Peyer's patch (tissue), 4 donors: ENCODE results near the gene CFAP221. TPM values are rescaled to one million over a fixed set of nuclear protein-coding genes. Genes with fewer than 3 reads are reported as not detected.

Source experiments
- DNase-seq, 3 donors: peaks; one replicate each; pipeline ENCODE4 v3.0.0-alpha.2; 2017 to 2019
- H3K27ac ChIP-seq, 4 donors: fragments of 200-600 bp; sonication (generic); one replicate each; pipeline ENCODE4 v1.5.1; 2016 to 2019
- H3K27me3 ChIP-seq, 2 donors: fragments of 200-600 bp; sonication (generic); one replicate each; pipeline ENCODE4 v1.5.1; 2019
- H3K36me3 ChIP-seq, 3 donors: fragments of 200-600 bp; sonication (generic); one replicate each; pipeline ENCODE4 v1.5.1; 2016 to 2019
- H3K4me1 ChIP-seq, 4 donors: fragments of 200-600 bp; sonication (generic); one replicate each; pipeline ENCODE4 v1.5.1; 2016 to 2019
- H3K4me3 ChIP-seq, 4 donors: fragments of 200-600 bp; sonication (generic); 1 replicate in 3 of 4; 2 replicates in 1 of 4; pipeline ENCODE4 v1.5.1; 2016 to 2019; ENCODE audit warnings: mild to moderate bottlenecking in 1 of 4
- H3K9me3 ChIP-seq, 4 donors: fragments of 200-600 bp; sonication (generic); one replicate each; pipeline ENCODE4 v1.5.1; 2016 to 2019; ENCODE audit warnings: mild to moderate bottlenecking in 1 of 4
- CTCF ChIP-seq, 6 experiments: fragments of 450-650 bp in 4 of 6; fragments of 200-600 bp in 2 of 6; sonication (generic) in 1 of 6; IDR thresholded peaks; one replicate each; pipeline ENCODE4 v1.5.1; 2017 to 2019; ENCODE audit warnings: antibody characterized with exemption in 6 of 6, mild to moderate bottlenecking in 3 of 6, moderate library complexity in 1 of 6
- POLR2A ChIP-seq, 2 donors: fragments of 450-650 bp; IDR thresholded peaks; one replicate each; pipeline ENCODE4 v1.5.1; 2017; ENCODE audit warnings: antibody characterized with exemption in 2 of 2, mild to moderate bottlenecking in 2 of 2, moderate library complexity in 2 of 2
- total RNA-seq, 4 donors: library from RNA; depleted of rRNA; stranded (reverse); fragments of >200 nt; gene quantifications; one replicate each; pipeline ENCODE4 v1.1.0, GENCODE V29; 2016

The CFAP221 gene
- total RNA-seq, 4 donors from 2014 or later = 2.8 to 6.6 (median 3.6) TPM

GRCh38 chr2:119644186-119644585 is 99.9 kb downstream of the CFAP221 start:
- Histone ChIP-seq H3K9me3 (no peaks in the 10 kb centered on the region), H3K27me3 (no peaks in the 10 kb centered on the region), H3K27ac (no peak overlapping the region), H3K36me3 (no peaks in the 10 kb centered on the region), H3K4me1 (no peaks in the 10 kb centered on the region), H3K4me3 (no peak overlapping the region)
- no peak for TF ChIP-seq POLR2A (IDR thresholded peaks at IDR 0.05)
- TF ChIP-seq CTCF (IDR thresholded peaks at IDR 0.05) = no peak
- DNase-seq = no peak

GRCh38 chr2:119645173-119645855 is 101.1 kb downstream of the CFAP221 start:
- no peak for TF ChIP-seq CTCF (IDR thresholded peaks at IDR 0.05)
- TF ChIP-seq POLR2A (IDR thresholded peaks at IDR 0.05) = no peak
- no peak overlapping the region for H3K4me3 ChIP-seq
- no peaks in the 10 kb centered on the region for H3K27me3 ChIP-seq
- no peaks in the 10 kb centered on the region for H3K4me1 ChIP-seq
- no peak for DNase-seq
- H3K36me3 ChIP-seq = no peaks in the 10 kb centered on the region
- no peaks in the 10 kb centered on the region for H3K9me3 ChIP-seq
- no peak overlapping the region for H3K27ac ChIP-seq

- H3K4me3 ChIP-seq = no peak overlapping the region
- no peaks in the 10 kb centered on the region for H3K27me3 ChIP-seq
- no peak overlapping the region for H3K27ac ChIP-seq
- TF ChIP-seq POLR2A (IDR thresholded peaks at IDR 0.05) = no peak
- TF ChIP-seq CTCF (IDR thresholded peaks at IDR 0.05) = no peak
- no peaks in the 10 kb centered on the region for H3K9me3 ChIP-seq
- no peaks in the 10 kb centered on the region for H3K36me3 ChIP-seq
- DNase-seq = no peak
- H3K4me1 ChIP-seq = no peaks in the 10 kb centered on the region
Observed at GRCh38 chr2:119646149-119646548, 101.9 kb downstream of the CFAP221 start.

DNA sequence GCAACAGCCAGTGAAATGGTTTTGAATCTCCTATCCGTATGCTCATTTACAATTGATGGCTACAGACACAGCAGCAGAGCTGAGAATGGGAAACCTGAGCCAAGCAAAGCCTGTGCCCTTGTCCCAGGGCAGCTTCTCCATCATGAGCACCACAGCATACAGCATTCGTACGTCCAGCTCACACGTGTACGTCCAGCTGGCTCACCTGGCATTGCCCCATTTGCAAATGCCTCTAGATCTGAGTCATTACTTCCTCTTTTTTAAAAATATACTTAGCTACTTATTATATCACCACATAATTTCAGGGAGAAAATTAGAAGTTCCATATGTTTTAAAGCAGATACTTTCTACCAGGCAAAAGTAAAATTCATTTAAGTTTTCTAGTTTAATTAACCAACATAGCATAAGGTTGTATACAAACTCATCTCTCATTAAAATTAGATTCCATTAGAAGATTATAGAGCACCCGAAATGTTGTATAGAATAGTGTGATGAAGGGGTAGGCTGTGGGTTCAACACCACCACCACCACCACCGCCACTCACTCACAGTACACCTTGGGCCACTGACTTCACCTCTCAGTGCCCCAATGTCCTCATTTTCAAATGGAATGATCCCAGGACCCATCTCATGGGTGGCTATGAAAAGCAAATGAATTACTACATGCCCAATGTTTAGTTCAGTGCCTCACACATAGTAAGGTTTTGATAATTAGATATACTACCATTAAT is 103.4 kb downstream of the CFAP221 start:
- H3K27ac ChIP-seq = no peak overlapping the region
- no peak overlapping the region for H3K4me3 ChIP-seq
- no peak for TF ChIP-seq CTCF (IDR thresholded peaks at IDR 0.05)
- no peak for TF ChIP-seq POLR2A (IDR thresholded peaks at IDR 0.05)
- no peaks in the 10 kb centered on the region for H3K36me3 ChIP-seq
- no peaks in the 10 kb centered on the region for H3K27me3 ChIP-seq
- H3K4me1 ChIP-seq = no peaks in the 10 kb centered on the region
- peak in 2 of 3 donors; percentile 49 to 57 for DNase-seq
- H3K9me3 ChIP-seq = no peaks in the 10 kb centered on the region

DNA sequence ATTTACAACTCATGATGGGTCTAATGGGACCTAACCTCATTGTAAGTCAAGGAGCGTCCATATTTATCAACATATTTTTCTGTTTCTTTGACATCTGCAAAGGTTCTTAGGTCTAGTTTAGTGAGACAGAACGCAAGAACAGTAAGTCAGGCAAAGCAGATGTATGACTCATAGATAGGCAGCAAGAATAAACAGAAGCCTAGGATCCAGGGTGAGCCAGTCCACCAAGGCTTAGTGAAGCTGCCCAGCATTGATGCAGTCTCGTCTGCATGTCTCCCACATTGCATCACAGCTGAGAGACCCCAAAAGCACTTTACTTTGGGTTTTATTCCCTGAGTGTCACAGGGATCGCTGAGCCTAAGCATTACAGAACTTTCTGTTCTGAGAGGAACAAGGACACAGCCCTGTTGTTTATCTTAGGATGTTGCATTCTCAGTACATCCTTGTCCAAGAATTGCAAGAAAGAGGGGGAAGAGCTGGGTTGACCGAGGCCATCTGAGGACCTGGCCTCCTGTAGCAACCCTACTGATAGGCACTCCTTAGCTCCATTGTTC is 105.2 kb downstream of the CFAP221 start:
- TF ChIP-seq CTCF (IDR thresholded peaks at IDR 0.05) = no peak
- no peak for TF ChIP-seq POLR2A (IDR thresholded peaks at IDR 0.05)
- no peaks in the 10 kb centered on the region for H3K4me1 ChIP-seq
- no peak overlapping the region for H3K4me3 ChIP-seq
- DNase-seq = no peak
- H3K27ac ChIP-seq = no peak overlapping the region
- H3K9me3 ChIP-seq = no peaks in the 10 kb centered on the region
- H3K27me3 ChIP-seq = no peaks in the 10 kb centered on the region
- H3K36me3 ChIP-seq = no peaks in the 10 kb centered on the region
